GM12878 (cell line): ENCODE data around the gene RPL7L1. TPM values are rescaled to one million over a fixed set of nuclear protein-coding genes. Genes with fewer than 3 reads are reported as not detected.

Experiments used
- ATAC-seq: fragments of 200-7000 bp; cut with Tn5 transposase; 3 replicates; pipeline ENCODE4 v1.9.1; 2020; ENCODE audit warnings: mild to moderate bottlenecking, moderate library complexity
- BruUV-seq: library from RNA; stranded (reverse); fragments of 400-500 nt; replicated peaks from 2 replicates; lab custom pipeline; 2021; lab: Mats Ljungman, UMichigan
- CTCF ChIA-PET: fragments of 300-600 bp; sonication (Branson Sonifier 250); formaldehyde crosslinking; extraction: SDS; loops from one replicate; lab custom pipeline; 2021; ENCODE audit warnings: inconsistent platforms; lab: Yijun Ruan, JAX
- POLR2A ChIA-PET: fragments of 350-600 bp; formaldehyde crosslinking; extraction: SDS; loops from one replicate; lab custom pipeline; 2021; ENCODE audit warnings: inconsistent platforms; lab: Charles Lee
- RAD21 ChIA-PET: fragments of 300-600 bp; sonication (Branson Sonifier 250); formaldehyde crosslinking; loops from one replicate; lab custom pipeline; 2023; ENCODE audit warnings: antibody characterized with exemption; ENCODE audit not compliant: unreplicated experiment; lab: Charles Lee
- SMC1A ChIA-PET: fragments of 300-600 bp; sonication (Branson Sonifier 250); formaldehyde crosslinking; loops from one replicate; lab custom pipeline; 2023; ENCODE audit not compliant: unreplicated experiment, uncharacterized antibody; lab: Charles Lee
- DNase-seq: peaks from one replicate; pipeline ENCODE4 v3.0.0-alpha.2; 2011; ENCODE audit warnings: low read depth, low spot score
- FAIRE-seq: peaks from 3 replicates; lab custom pipeline; 2011; peaks lifted over from hg19 to GRCh38; lab: Jason Lieb, UNC
- H2AFZ ChIP-seq: 2 replicates; pipeline ENCODE4 v1.6.0; 2011; ENCODE audit warnings: low read depth, low read length, control low read depth; ENCODE audit not compliant: control insufficient read depth
- H3K27ac ChIP-seq: 2 replicates; pipeline ENCODE4 v1.5.1; 2011; ENCODE audit warnings: control low read depth; ENCODE audit not compliant: control insufficient read depth, insufficient read depth
- H3K27me3 ChIP-seq, 2 experiments: replicated peaks in 1 of 2; 2 replicates each; pipeline versions ENCODE4 v1.6.0 to v1.6.1; 2011; ENCODE audit warnings: low read length in 1 of 2; ENCODE audit not compliant: control insufficient read depth in 2 of 2, insufficient read depth in 2 of 2
- H3K36me3 ChIP-seq, 2 experiments: 2 replicates each; pipeline ENCODE4 v1.5.1; 2011; ENCODE audit warnings: low read length in 1 of 2; ENCODE audit not compliant: control insufficient read depth in 2 of 2, insufficient read depth in 2 of 2
- H3K4me1 ChIP-seq: 2 replicates; pipeline ENCODE4 v1.6.1; 2011; ENCODE audit warnings: mild to moderate bottlenecking, low read length, moderate library complexity, mixed read lengths; ENCODE audit not compliant: control insufficient read depth, insufficient read depth
- H3K4me2 ChIP-seq: 2 replicates; pipeline ENCODE4 v1.6.0; 2011; ENCODE audit warnings: control low read depth; ENCODE audit not compliant: control insufficient read depth, insufficient read depth
- H3K4me3 ChIP-seq: fragments of 200-600 bp; sonication (generic); 2 replicates; pipeline ENCODE4 v1.5.1; 2016
- H3K79me2 ChIP-seq: 2 replicates; pipeline ENCODE4 v1.6.0; 2011; ENCODE audit warnings: low read length; ENCODE audit not compliant: control insufficient read depth, insufficient read depth
- H3K9ac ChIP-seq: 2 replicates; pipeline ENCODE4 v1.8.0; 2011; ENCODE audit warnings: low read length, control low read depth, mixed read lengths; ENCODE audit not compliant: control insufficient read depth, insufficient read depth
- H3K9me3 ChIP-seq: replicated peaks from 3 replicates; pipeline ENCODE4 v1.5.1; 2011; ENCODE audit warnings: mild to moderate bottlenecking, low read length; ENCODE audit not compliant: control insufficient read depth, insufficient read depth
- H4K20me1 ChIP-seq: 2 replicates; pipeline ENCODE4 v1.6.0; 2011; ENCODE audit not compliant: control insufficient read depth, insufficient read depth
- BMI1 ChIP-seq: fragments of 450-650 bp; IDR thresholded peaks from 2 replicates; pipeline ENCODE4 v1.6.1; 2016; ENCODE audit warnings: mild to moderate bottlenecking, moderate library complexity, borderline replicate concordance
- HCFC1 ChIP-seq: fragments of 150-350 bp; IDR thresholded peaks from 2 replicates; pipeline ENCODE4 v1.6.1; 2014; ENCODE audit warnings: low read length
- NBN ChIP-seq: fragments of 450-650 bp; IDR thresholded peaks from 2 replicates; pipeline ENCODE4 v1.6.1; 2016
- POLR2AphosphoS5 ChIP-seq: IDR thresholded peaks from 2 replicates; pipeline ENCODE4 v1.6.1; 2011; ENCODE audit warnings: mild to moderate bottlenecking, low read length, inconsistent platforms
- ZNF207 ChIP-seq: fragments of 450-650 bp; IDR thresholded peaks from 2 replicates; pipeline ENCODE4 v1.6.1; 2014; ENCODE audit warnings: antibody characterized with exemption, mild to moderate bottlenecking, borderline replicate concordance
- WGBS: methylation state at CpG from one replicate; pipeline ENCODE4 v1.1.6; 2016; ENCODE audit warnings: low lambda C conversion rate; ENCODE audit not compliant: insufficient replicate concordance, insufficient coverage; ENCODE audit errors: missing lambda C conversion rate; 5-methylcytosine and 5-hydroxymethylcytosine counted together
- in situ Hi-C: fragments of 300-500 bp; cut with MboI; formaldehyde crosslinking; loops from 9 replicates; pipeline ENCODE4 v1.14.3; 2018; ENCODE audit warnings: mixed read lengths
- intact Hi-C: fragments of 100-400 bp; cut with micrococcal nuclease; formaldehyde crosslinking; loops from one replicate; pipeline ENCODE4 v1.14.2; 2022; ENCODE audit not compliant: unreplicated experiment
- polyA plus RNA-seq, 11 experiments: library from polyadenylated mRNA; depleted of rRNA in 4 of 11; unstranded in 6 of 11; stranded (reverse) in 5 of 11; fragments of >200 nt; fragmentation: Nextera tagmentation in 4 of 11; fragmentation: Illumina TruSeq in 1 of 11; extraction: Ambion mirVana in 4 of 11; extraction: Trizol in 1 of 11; gene quantifications; 1 replicate in 1 of 11; 2 replicates in 10 of 11; pipeline versions ENCODE4 v1.2.1 to v1.2.3, GENCODE V29; 2011 to 2016; ENCODE audit warnings: inconsistent platforms in 2 of 11, missing spikeins in 2 of 11, low read depth in 1 of 11
- total RNA-seq, 4 experiments: library from RNA; depleted of rRNA in 3 of 4; stranded (reverse); fragments of >200 nt in 3 of 4; fragmentation: Illumina TruSeq in 1 of 4; extraction: Trizol in 1 of 4; gene quantifications; 2 replicates each; pipeline versions ENCODE4 v1.2.1 to v1.2.3, GENCODE V29; 2013 to 2021
- TF ChIP-seq, protein P1 (sequence below): fragments of 450-650 bp; formaldehyde crosslinking; IDR thresholded peaks from 2 replicates; pipeline ENCODE4 v1.4.0; 2022; ENCODE audit warnings: mild to moderate bottlenecking, moderate library complexity
- TF ChIP-seq, protein P2 (sequence below): IDR thresholded peaks from 2 replicates; pipeline ENCODE4 v1.6.1; 2012; ENCODE audit warnings: mild to moderate bottlenecking, low read depth, low read length

Gene RPL7L1
- total and polyA plus RNA-seq, 10 of the 15 experiments (the other 5 are each of a cell fraction or from before 2014, with no cell fraction given) = 54.1 to 154 (median 104) TPM

- no peak for FAIRE-seq
- H3K9me3 ChIP-seq = no peaks in the 10 kb centered on the region
- no peak for DNase-seq
- H3K27me3 ChIP-seq = no peaks in the 10 kb centered on the region
- H3K36me3 ChIP-seq = no peaks in the 10 kb centered on the region
- no peak overlapping the region for H3K4me3 ChIP-seq
- BruUV-seq = no TSS peak
- POLR2A ChIA-PET = interaction anchor here (0.6 to 0.8 kb wide), 4 partner anchors 144 to 285 kb away, joined by 3 to 5 read pairs (median 3); no protein-coding TSS in a partner anchor
- H3K27ac ChIP-seq = no peak overlapping the region
- no peak for TF ChIP-seq BMI1
- TF ChIP-seq NBN = no peak
- TF ChIP-seq POLR2AphosphoS5 = no peak
- TF ChIP-seq, protein P1, sequence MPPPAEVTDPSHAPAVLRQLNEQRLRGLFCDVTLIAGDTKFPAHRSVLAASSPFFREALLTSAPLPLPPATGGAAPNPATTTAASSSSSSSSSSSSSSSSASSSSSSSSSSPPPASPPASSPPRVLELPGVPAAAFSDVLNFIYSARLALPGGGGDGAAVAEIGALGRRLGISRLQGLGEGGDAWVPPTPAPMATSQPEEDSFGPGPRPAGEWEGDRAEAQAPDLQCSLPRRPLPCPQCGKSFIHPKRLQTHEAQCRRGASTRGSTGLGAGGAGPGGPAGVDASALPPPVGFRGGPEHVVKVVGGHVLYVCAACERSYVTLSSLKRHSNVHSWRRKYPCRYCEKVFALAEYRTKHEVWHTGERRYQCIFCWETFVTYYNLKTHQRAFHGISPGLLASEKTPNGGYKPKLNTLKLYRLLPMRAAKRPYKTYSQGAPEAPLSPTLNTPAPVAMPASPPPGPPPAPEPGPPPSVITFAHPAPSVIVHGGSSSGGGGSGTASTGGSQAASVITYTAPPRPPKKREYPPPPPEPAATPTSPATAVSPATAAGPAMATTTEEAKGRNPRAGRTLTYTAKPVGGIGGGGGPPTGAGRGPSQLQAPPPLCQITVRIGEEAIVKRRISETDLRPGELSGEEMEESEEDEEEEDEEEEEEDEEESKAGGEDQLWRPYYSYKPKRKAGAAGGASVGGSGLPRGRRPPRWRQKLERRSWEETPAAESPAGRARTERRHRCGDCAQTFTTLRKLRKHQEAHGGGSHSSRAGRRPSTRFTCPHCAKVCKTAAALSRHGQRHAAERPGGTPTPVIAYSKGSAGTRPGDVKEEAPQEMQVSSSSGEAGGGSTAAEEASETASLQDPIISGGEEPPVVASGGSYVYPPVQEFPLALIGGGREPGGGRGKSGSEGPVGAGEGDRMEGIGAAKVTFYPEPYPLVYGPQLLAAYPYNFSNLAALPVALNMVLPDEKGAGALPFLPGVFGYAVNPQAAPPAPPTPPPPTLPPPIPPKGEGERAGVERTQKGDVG = no peak
- no peak for TF ChIP-seq HCFC1
- TF ChIP-seq ZNF207 = no peak
- TF ChIP-seq, protein P2, sequence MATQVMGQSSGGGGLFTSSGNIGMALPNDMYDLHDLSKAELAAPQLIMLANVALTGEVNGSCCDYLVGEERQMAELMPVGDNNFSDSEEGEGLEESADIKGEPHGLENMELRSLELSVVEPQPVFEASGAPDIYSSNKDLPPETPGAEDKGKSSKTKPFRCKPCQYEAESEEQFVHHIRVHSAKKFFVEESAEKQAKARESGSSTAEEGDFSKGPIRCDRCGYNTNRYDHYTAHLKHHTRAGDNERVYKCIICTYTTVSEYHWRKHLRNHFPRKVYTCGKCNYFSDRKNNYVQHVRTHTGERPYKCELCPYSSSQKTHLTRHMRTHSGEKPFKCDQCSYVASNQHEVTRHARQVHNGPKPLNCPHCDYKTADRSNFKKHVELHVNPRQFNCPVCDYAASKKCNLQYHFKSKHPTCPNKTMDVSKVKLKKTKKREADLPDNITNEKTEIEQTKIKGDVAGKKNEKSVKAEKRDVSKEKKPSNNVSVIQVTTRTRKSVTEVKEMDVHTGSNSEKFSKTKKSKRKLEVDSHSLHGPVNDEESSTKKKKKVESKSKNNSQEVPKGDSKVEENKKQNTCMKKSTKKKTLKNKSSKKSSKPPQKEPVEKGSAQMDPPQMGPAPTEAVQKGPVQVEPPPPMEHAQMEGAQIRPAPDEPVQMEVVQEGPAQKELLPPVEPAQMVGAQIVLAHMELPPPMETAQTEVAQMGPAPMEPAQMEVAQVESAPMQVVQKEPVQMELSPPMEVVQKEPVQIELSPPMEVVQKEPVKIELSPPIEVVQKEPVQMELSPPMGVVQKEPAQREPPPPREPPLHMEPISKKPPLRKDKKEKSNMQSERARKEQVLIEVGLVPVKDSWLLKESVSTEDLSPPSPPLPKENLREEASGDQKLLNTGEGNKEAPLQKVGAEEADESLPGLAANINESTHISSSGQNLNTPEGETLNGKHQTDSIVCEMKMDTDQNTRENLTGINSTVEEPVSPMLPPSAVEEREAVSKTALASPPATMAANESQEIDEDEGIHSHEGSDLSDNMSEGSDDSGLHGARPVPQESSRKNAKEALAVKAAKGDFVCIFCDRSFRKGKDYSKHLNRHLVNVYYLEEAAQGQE = no peak
- SMC1A ChIA-PET = interaction anchor here (1.0 to 2.5 kb wide), 3 partner anchors 103 to 212 kb away, joined by 3 to 9 read pairs (median 4); no protein-coding TSS in a partner anchor
- WGBS = 97% methylated on average over 2 of the region's 2 CpGs
- no peak overlapping the region for H3K4me2 ChIP-seq
- H3K9ac ChIP-seq = no peak overlapping the region
- in situ Hi-C loops = no loop called here
- H3K79me2 ChIP-seq = no peaks in the 10 kb centered on the region
- ATAC-seq = no peak
- CTCF ChIA-PET = interaction anchor here (0.6 to 1.0 kb wide), 8 partner anchors 13 to 734 kb away, joined by 3 to 5 read pairs (median 4); no protein-coding TSS in a partner anchor
- RAD21 ChIA-PET = interaction anchor here (0.6 to 1.1 kb wide), 3 partner anchors 147 to 659 kb away, joined by 3 read pairs; no protein-coding TSS in a partner anchor
- peaks cover 9% of the 10 kb centered on the region; the same call in 1 of the 2 replicates for H3K4me1 ChIP-seq
- H2AFZ ChIP-seq = no peak overlapping the region
- intact Hi-C loops = no loop called here
- no peaks in the 10 kb centered on the region for H4K20me1 ChIP-seq
Observed at GRCh38 chr6:42873313-42873712, 6.1 kb upstream of the RPL7L1 start.
